ENCODE data around the gene SCYL1. TPM values are rescaled to one million over a fixed set of nuclear protein-coding genes. Genes with fewer than 3 reads are reported as not detected.

Gene SCYL1
- total RNA-seq, 1 experiment from 2014 or later = 54.7 TPM

GRCh38 chr11:65547446-65548125, 22.7 kb downstream of the SCYL1 start:
- Histone ChIP-seq H3K4me1 (ENCODE audit: insufficient read depth, low read length) (peaks cover under 1% of the 10 kb centered on the region; the same call in 1 of the 2 replicates), H3K9me3 (ENCODE audit: control insufficient read depth, low read depth, low read length) (no peaks in the 10 kb centered on the region), H3K18ac (ENCODE audit: insufficient read length, low read depth, low read length) (no peak overlapping the region), H3K56ac (ENCODE audit: insufficient read length, low read depth, low read length) (no peak overlapping the region), H3K23ac (ENCODE audit: insufficient read length, low read depth, low read length) (no peak overlapping the region), H3K79me1 (ENCODE audit: insufficient read depth, low read depth, low read length, poor library complexity, severe bottlenecking) (no peaks in the 10 kb centered on the region), H3T11ph (ENCODE audit: low read length) (no peak overlapping the region), H4K91ac (ENCODE audit: insufficient read length, low read depth, low read length) (no peak overlapping the region), H2BK12ac (ENCODE audit: insufficient read length, low read depth, low read length) (no peak overlapping the region), H2BK5ac (ENCODE audit: insufficient read length, low read length) (no peak overlapping the region), H3K27me3 (ENCODE audit: insufficient read depth, low read length) (peaks cover 4% of the 10 kb centered on the region; the same call in 1 of the 2 replicates), H2BK120ac (ENCODE audit: low read depth, low read length, poor library complexity, severe bottlenecking) (no peak overlapping the region), H4K5ac (ENCODE audit: insufficient read length, low read depth, low read length) (no peak overlapping the region), H3K23me2 (ENCODE audit: insufficient read length, low read depth, low read length, poor library complexity, severe bottlenecking) (peaks cover 2% of the 10 kb centered on the region), H4K8ac (replicated peaks; ENCODE audit: insufficient read length, low read depth, low read length) (no peak overlapping the region), H2BK15ac (ENCODE audit: low read depth, low read length) (no peak overlapping the region), H3K9ac (ENCODE audit: extremely low read depth, insufficient read length, low read length) (no peak overlapping the region), H3K79me2 (ENCODE audit: insufficient read depth, low read length) (no peaks in the 10 kb centered on the region), H3K4ac (ENCODE audit: low read depth, low read length) (no peak overlapping the region), H4K20me1 (ENCODE audit: control insufficient read depth, insufficient read depth, insufficient read length) (no peaks in the 10 kb centered on the region), H2AK5ac (ENCODE audit: insufficient read length, low read length) (no peak overlapping the region), H2BK20ac (ENCODE audit: low read depth, low read length, poor library complexity, severe bottlenecking) (no peak overlapping the region), H2AFZ (ENCODE audit: low read length) (no peak overlapping the region), H3K4me2 (ENCODE audit: insufficient read depth, insufficient read length, low read length) (no peak overlapping the region), H3K14ac (ENCODE audit: insufficient read depth, low read length) (no peak overlapping the region), H3K27ac (ENCODE audit: insufficient read length, low read depth, low read length) (no peak overlapping the region)
- H3K4me1 Mint-ChIP-seq = peaks cover 27 to 41% of the 10 kb centered on the region in 2 experiments
- WGBS (ENCODE audit: extremely low coverage, insufficient read length, low lambda C conversion rate) = no CpG with 5 or more reads among the region's 52 CpGs
- H3K36me3 Mint-ChIP-seq (ENCODE audit: insufficient read depth in 1 of 3, low read depth in 3 of 3) = no peaks in the 10 kb centered on the region
- peak overlapping the region in 1 of 3 experiments; percentile 22; a peak in 1 of 7 replicates for H3K27ac Mint-ChIP-seq
- peaks cover 86% of the 10 kb centered on the region for H3K27me3 Mint-ChIP-seq (ENCODE audit: low read depth)
- DNase-seq = no peak
- peaks cover 0 to 2% of the 10 kb centered on the region in 2 experiments; a peak in 2 of 5 replicates for H3K9me3 Mint-ChIP-seq
- TF ChIP-seq CTCF (conservative IDR thresholded peaks at IDR 0.05) = peak; percentile 53
- peak overlapping the region in 1 of 2 experiments; percentile 10; a peak in 1 of 5 replicates for H3K4me3 Mint-ChIP-seq
